Lower lobe of right lung (tissue), 2 donors: ENCODE measurements around the gene SCARF2. TPM values are rescaled to one million over a fixed set of nuclear protein-coding genes. Genes with fewer than 3 reads are reported as not detected.

Experiments
- ATAC-seq, 2 donors: fragments of 200-7000 bp; cut with Tn5 transposase; one replicate each; pipeline ENCODE4 v1.9.1; 2020 to 2022; ENCODE audit warnings: mild to moderate bottlenecking in 2 of 2, moderate library complexity in 2 of 2
- DNase-seq: peaks from one replicate; pipeline ENCODE4 v3.0.0-alpha.2; 2020
- H3K27ac ChIP-seq: fragments of 200-600 bp; one replicate; pipeline ENCODE4 v1.8.0; 2022
- H3K27me3 ChIP-seq: fragments of 200-600 bp; one replicate; pipeline ENCODE4 v1.8.0; 2022; ENCODE audit warnings: low read depth
- H3K36me3 ChIP-seq: fragments of 200-600 bp; one replicate; pipeline ENCODE4 v1.8.0; 2022; ENCODE audit warnings: mild to moderate bottlenecking
- H3K4me1 ChIP-seq: fragments of 200-600 bp; one replicate; pipeline ENCODE4 v1.8.0; 2022
- H3K4me3 ChIP-seq: fragments of 200-600 bp; one replicate; pipeline ENCODE4 v1.8.0; 2022; ENCODE audit warnings: mild to moderate bottlenecking
- H3K9me3 ChIP-seq: fragments of 200-600 bp; one replicate; pipeline ENCODE4 v1.8.0; 2022
- intact Hi-C: fragments of 100-400 bp; cut with DNase I; formaldehyde crosslinking; loops from one replicate; pipeline ENCODE4 v1.11.0; 2022
- total RNA-seq: library from RNA; stranded (reverse); fragmentation: NEBNext Ultra II Directional; extraction: Animal tissue kit (Norgen Biotek cat#: 25700); gene quantifications from one replicate; pipeline ENCODE4 v1.2.1, GENCODE V29; 2021
- TF ChIP-seq, protein P1 (sequence below): fragments of 200-600 bp; IDR thresholded peaks from one replicate; pipeline ENCODE4 v1.8.0; 2022; ENCODE audit warnings: antibody characterized with exemption, mild to moderate bottlenecking
- donor health status: DM: no; HTN: yes; CAD: no; lungs with severe emphysema.

Gene SCARF2
- total RNA-seq, 1 donor from 2014 or later: 12.6 TPM

DNA sequence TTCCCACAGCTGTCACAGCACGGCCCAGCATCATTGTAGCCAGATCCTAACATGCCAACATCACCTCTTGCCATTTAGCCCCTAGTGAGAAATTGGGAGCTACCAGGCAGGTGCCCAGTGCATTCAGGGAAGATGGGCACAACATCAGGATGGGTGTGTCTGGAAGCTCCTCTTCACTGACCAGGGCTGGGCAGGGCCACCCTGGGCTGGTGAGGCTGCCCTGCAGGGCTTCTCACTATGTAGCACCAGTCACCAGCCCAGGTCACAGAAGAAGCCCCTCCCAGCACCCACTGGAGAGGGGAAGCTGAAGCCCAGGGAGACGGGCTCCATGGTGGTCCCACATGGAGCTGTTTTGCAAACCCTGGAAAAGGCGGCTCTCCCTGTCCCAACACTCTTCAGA is 29.8 kb downstream of the SCARF2 start:
- no peak for ATAC-seq
- H3K4me3 ChIP-seq: no peak overlapping the region
- no peak for DNase-seq
- no peaks in the 10 kb centered on the region for H3K4me1 ChIP-seq
- no peaks in the 10 kb centered on the region for H3K9me3 ChIP-seq
- TF ChIP-seq, protein P1, sequence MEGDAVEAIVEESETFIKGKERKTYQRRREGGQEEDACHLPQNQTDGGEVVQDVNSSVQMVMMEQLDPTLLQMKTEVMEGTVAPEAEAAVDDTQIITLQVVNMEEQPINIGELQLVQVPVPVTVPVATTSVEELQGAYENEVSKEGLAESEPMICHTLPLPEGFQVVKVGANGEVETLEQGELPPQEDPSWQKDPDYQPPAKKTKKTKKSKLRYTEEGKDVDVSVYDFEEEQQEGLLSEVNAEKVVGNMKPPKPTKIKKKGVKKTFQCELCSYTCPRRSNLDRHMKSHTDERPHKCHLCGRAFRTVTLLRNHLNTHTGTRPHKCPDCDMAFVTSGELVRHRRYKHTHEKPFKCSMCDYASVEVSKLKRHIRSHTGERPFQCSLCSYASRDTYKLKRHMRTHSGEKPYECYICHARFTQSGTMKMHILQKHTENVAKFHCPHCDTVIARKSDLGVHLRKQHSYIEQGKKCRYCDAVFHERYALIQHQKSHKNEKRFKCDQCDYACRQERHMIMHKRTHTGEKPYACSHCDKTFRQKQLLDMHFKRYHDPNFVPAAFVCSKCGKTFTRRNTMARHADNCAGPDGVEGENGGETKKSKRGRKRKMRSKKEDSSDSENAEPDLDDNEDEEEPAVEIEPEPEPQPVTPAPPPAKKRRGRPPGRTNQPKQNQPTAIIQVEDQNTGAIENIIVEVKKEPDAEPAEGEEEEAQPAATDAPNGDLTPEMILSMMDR: no peak
- H3K36me3 ChIP-seq: peaks cover 46% of the 10 kb centered on the region
- no peak overlapping the region for H3K27ac ChIP-seq
- no peaks in the 10 kb centered on the region for H3K27me3 ChIP-seq
- intact Hi-C loops: no loop called here

DNA sequence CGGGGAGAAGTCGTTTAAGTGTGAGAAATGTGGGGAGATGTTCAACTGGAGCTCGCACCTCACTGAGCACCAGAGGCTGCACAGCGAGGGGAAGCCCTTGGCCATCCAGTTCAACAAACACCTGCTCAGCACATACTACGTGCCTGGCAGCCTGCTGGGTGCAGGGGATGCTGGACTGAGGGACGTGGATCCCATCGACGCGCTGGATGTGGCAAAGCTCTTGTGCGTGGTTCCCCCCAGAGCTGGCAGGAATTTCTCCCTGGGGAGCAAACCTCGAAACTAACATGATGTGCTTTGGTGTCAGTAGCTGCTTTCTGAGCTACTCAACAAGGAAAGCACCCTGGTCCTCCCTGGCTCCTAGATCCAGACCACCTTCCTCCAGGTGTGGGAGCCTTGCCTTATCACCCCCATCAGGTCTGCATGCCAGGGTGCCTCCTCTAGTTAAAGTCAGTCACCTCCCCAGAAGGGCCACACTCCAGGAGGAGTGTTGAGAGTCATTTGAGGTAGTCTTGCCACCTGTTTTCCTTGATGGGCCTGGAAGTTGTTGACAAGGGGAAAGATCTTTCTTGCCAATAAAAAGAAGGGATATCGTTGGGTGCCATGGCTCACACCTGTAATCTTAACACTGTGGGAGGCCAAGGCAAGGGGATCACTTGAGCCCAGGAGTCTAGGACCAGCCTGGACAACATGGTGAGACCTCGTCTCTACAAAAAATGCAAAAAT is 30.8 kb downstream of the SCARF2 start:
- intact Hi-C loops: no loop called here
- H3K4me3 ChIP-seq: no peak overlapping the region
- H3K4me1 ChIP-seq: no peaks in the 10 kb centered on the region
- H3K27me3 ChIP-seq: no peaks in the 10 kb centered on the region
- peaks cover 46% of the 10 kb centered on the region for H3K36me3 ChIP-seq
- no peak for ATAC-seq
- no peak for DNase-seq
- H3K27ac ChIP-seq: no peak overlapping the region
- TF ChIP-seq, protein P1: no peak
- H3K9me3 ChIP-seq: no peaks in the 10 kb centered on the region

DNA sequence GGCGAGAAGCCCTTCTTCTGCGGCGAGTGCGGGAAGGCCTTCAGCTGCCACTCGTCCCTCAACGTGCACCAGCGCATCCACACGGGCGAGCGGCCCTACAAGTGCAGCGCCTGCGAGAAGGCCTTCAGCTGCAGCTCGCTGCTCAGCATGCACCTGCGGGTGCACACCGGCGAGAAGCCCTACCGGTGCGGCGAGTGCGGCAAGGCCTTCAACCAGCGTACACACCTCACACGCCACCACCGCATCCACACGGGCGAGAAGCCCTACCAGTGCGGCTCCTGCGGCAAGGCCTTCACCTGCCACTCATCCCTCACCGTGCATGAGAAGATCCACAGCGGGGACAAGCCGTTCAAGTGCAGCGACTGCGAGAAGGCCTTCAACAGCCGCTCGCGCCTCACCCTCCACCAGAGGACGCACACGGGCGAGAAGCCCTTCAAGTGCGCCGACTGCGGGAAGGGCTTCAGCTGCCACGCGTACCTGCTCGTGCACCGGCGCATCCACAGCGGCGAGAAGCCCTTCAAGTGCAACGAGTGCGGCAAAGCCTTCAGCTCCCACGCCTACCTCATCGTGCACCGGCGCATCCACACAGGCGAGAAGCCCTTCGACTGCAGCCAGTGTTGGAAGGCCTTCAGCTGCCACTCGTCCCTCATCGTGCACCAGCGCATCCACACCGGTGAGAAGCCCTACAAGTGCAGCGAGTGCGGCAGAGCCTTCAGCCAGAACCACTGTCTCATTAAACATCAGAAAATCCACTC is 31.5 kb downstream of the SCARF2 start:
- ATAC-seq (no peak), DNase-seq (peak; percentile 30)
- Histone ChIP-seq H3K4me3 (no peak overlapping the region), H3K4me1 (no peaks in the 10 kb centered on the region), H3K27me3 (no peaks in the 10 kb centered on the region), H3K27ac (no peak overlapping the region), H3K36me3 (peaks cover 54% of the 10 kb centered on the region), H3K9me3 (no peaks in the 10 kb centered on the region)
- intact Hi-C loops: no loop called here
- TF ChIP-seq, protein P1: no peak

DNA sequence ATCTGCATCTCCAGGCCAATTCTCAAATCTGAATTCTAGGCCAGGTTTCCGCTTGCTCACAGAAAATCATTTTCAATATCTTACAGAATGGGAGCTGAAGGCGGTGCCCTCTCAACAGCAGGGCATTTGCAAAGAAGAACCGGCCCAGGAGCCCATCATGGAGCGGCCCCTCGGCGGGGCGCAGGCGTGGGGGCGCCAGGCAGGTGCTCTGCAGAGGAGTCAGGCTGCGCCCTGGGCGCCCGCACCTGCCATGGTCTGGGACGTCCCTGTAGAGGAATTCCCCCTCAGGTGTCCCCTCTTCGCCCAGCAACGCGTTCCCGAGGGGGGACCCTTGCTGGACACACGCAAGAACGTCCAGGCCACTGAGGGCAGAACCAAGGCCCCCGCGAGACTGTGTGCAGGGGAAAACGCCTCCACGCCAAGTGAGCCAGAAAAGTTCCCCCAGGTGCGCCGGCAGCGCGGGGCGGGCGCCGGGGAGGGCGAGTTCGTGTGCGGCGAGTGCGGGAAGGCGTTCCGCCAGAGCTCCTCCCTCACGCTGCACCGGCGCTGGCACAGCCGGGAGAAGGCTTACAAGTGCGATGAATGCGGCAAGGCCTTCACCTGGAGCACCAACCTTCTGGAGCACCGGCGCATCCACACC is 32.2 kb downstream of the SCARF2 start:
- Histone ChIP-seq H3K9me3 (no peaks in the 10 kb centered on the region), H3K27me3 (no peaks in the 10 kb centered on the region), H3K36me3 (peaks cover 61% of the 10 kb centered on the region), H3K4me3 (no peak overlapping the region), H3K4me1 (no peaks in the 10 kb centered on the region), H3K27ac (no peak overlapping the region)
- DNase-seq: no peak
- intact Hi-C loops: no loop called here
- TF ChIP-seq, protein P1: no peak
- peak in 1 of 2 donors; percentile 9 for ATAC-seq

DNA sequence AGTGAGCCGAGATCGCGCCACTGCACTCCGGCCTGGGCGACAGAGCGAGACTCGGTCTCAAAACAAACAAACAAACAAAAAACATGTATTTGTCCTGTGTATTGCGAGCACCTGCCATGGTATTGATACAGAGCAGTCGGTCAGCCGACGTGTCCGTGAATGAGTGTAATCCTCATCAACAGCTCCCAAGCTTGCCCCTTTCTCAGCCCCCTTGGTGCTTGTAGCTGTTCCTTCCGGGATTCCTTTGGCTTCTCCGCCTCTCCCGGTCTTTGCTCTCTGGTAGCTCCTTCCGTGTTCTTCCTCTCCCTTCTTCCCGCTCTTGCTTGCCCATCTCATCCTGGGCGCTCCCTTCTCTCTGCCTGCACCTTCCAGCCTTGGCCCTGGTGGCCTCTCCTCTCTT is 32.7 kb downstream of the SCARF2 start:
- no peak overlapping the region for H3K4me3 ChIP-seq
- H3K27me3 ChIP-seq: no peaks in the 10 kb centered on the region
- H3K36me3 ChIP-seq: peaks cover 63% of the 10 kb centered on the region
- H3K9me3 ChIP-seq: no peaks in the 10 kb centered on the region
- ATAC-seq (no peak), DNase-seq (no peak)
- intact Hi-C loops: no loop called here
- no peak overlapping the region for H3K27ac ChIP-seq
- TF ChIP-seq, protein P1: no peak
- H3K4me1 ChIP-seq: no peaks in the 10 kb centered on the region
